Thyroid gland (tissue), 4 donors: ENCODE measurements around the gene SLC2A4. TPM values are rescaled to one million over a fixed set of nuclear protein-coding genes. Genes with fewer than 3 reads are reported as not detected.

Experiments
- DNase-seq, 2 donors: peaks; one replicate each; pipeline ENCODE4 v3.0.0-alpha.2; 2019
- H3K27ac ChIP-seq, 3 donors: fragments of 200-600 bp; sonication (generic); 1 replicate in 2 of 3; 2 replicates in 1 of 3; pipeline ENCODE4 v1.5.1; 2016 to 2019; ENCODE audit warnings: mild to moderate bottlenecking in 1 of 3, moderate library complexity in 1 of 3
- H3K27me3 ChIP-seq: fragments of 200-600 bp; sonication (generic); one replicate; pipeline ENCODE4 v1.5.1; 2019
- H3K36me3 ChIP-seq, 2 donors: fragments of 200-600 bp; sonication (generic); one replicate each; pipeline ENCODE4 v1.5.1; 2016 to 2019
- H3K4me1 ChIP-seq, 2 donors: fragments of 200-600 bp; sonication (generic); one replicate each; pipeline ENCODE4 v1.5.1; 2017 to 2019
- H3K4me3 ChIP-seq, 3 donors: fragments of 200-600 bp; sonication (generic); replicated peaks in 1 of 3; 1 replicate in 2 of 3; 2 replicates in 1 of 3; pipeline ENCODE4 v1.5.1; 2016; ENCODE audit warnings: mild to moderate bottlenecking in 1 of 3
- H3K9me3 ChIP-seq: fragments of 200-600 bp; sonication (generic); one replicate; pipeline ENCODE4 v1.5.1; 2017
- POLR2A ChIP-seq, 2 donors: fragments of 450-650 bp; IDR thresholded peaks; one replicate each; pipeline ENCODE4 v1.6.1; 2017; ENCODE audit warnings: antibody characterized with exemption in 2 of 2, mild to moderate bottlenecking in 2 of 2, moderate library complexity in 1 of 2
- WGBS, 2 donors: methylation state at CpG; one replicate each; pipeline ENCODE4 v1.1.5; 2017; 5-methylcytosine and 5-hydroxymethylcytosine counted together
- intact Hi-C: fragments of 100-400 bp; cut with DNase I; formaldehyde crosslinking; loops from one replicate; pipeline ENCODE4 v1.15.1; 2023
- total RNA-seq, 4 donors: library from RNA; depleted of rRNA; stranded (reverse); fragments of >200 nt; gene quantifications; one replicate each; pipeline ENCODE4 v1.2.3, GENCODE V29; 2016
- TF ChIP-seq, protein P1 (sequence below), 6 experiments: fragments of 200-600 bp in 3 of 6; fragments of 450-650 bp in 3 of 6; sonication (generic) in 3 of 6; IDR thresholded peaks; one replicate each; pipeline ENCODE4 v1.5.1; 2016 to 2019; ENCODE audit warnings: antibody characterized with exemption in 6 of 6, mild to moderate bottlenecking in 2 of 6, inconsistent platforms in 1 of 6, moderate library complexity in 1 of 6

The SLC2A4 gene
- total RNA-seq, 4 donors from 2014 or later, result 2.5 to 14.6 (median 3.9) TPM

DNA sequence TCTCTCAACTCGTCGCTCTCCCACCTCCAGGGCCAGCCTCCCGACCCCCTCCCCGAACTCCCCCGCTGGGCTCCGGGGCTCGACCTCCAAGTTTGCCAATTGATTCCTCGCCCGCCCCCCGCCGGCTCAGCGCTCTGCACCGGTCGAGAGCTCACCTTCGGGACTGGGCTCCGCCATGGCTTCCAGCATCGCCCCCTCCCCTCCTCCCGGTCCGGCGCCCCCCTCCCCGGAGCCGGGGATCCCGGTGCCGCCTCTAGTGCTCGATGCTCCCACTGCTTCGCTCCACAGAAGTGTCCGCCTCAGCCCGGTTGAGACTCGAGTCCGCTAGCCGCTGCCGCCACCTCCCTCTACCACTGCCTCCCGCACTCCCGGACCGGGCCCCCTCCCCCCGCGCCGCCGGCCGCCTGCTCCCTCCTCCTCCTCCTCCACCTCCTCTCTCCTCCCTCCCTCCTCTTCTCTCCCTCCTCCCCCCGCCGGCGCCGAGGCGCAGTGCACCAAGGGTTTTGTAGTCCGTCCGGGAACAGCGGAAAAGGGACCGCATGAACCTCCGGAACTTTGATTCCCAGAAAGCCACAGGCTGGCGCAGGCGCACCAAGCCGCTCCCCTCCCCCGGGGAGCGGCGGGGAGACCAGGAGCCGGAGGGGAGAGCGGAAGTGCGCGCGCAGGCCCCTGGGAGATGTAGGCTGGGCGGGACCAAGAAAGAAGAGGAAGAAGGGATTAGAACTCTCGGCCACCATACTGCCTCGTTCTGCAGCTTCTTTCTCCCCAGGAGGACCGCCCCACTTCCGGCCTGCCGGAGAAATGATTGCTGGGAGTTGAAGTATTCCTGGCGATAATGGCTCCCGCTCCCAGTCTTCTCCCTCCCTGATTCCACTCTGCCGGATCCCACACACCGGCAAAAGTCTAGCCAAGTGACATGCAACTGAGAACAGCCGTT is 42.2 kb upstream of the SLC2A4 start, which contains the start of gene PHF23:
PHF23 (minus strand) TSS at position 367 of the 937 bp plus-strand sequence; CDS start at position 189, 178 bp downstream.
- Histone ChIP-seq H3K4me1 (peaks cover 20 to 39% of the 10 kb centered on the region in 2 donors), H3K4me3 (peak within 1 kb of the TSS; percentile 92 to 100 (median 99)), H3K27ac (peak within 1 kb of the TSS; percentile 73 to 96 (median 74)), H3K36me3 (peaks cover 7 to 19% of the 10 kb centered on the region in 2 donors), H3K27me3 (no peaks in the 10 kb centered on the region), H3K9me3 (no peaks in the 10 kb centered on the region)
- intact Hi-C loops, result no loop called here
- peak; percentile 34 to 76 for TF ChIP-seq POLR2A (IDR thresholded peaks at IDR 0.05)
- TF ChIP-seq, protein P1, sequence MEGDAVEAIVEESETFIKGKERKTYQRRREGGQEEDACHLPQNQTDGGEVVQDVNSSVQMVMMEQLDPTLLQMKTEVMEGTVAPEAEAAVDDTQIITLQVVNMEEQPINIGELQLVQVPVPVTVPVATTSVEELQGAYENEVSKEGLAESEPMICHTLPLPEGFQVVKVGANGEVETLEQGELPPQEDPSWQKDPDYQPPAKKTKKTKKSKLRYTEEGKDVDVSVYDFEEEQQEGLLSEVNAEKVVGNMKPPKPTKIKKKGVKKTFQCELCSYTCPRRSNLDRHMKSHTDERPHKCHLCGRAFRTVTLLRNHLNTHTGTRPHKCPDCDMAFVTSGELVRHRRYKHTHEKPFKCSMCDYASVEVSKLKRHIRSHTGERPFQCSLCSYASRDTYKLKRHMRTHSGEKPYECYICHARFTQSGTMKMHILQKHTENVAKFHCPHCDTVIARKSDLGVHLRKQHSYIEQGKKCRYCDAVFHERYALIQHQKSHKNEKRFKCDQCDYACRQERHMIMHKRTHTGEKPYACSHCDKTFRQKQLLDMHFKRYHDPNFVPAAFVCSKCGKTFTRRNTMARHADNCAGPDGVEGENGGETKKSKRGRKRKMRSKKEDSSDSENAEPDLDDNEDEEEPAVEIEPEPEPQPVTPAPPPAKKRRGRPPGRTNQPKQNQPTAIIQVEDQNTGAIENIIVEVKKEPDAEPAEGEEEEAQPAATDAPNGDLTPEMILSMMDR (IDR thresholded peaks at IDR 0.05), result peak in 2 of 6 experiments; percentile 8 to 26
- 0% methylated on average over 54 to 59 of the region's 72 CpGs for WGBS, 2 donors
- DNase-seq, result peak; percentile 99 to 100

- H3K27ac ChIP-seq, result peak overlapping the region in 2 of 3 donors; percentile 16 to 95
- intact Hi-C loops, result no loop called here
- H3K36me3 ChIP-seq, result peaks cover 13 to 25% of the 10 kb centered on the region in 2 donors
- H3K4me3 ChIP-seq, result no peak overlapping the region
- no peaks in the 10 kb centered on the region for H3K27me3 ChIP-seq
- peaks cover 17 to 30% of the 10 kb centered on the region in 2 donors for H3K4me1 ChIP-seq
- DNase-seq, result no peak
- no peaks in the 10 kb centered on the region for H3K9me3 ChIP-seq
- TF ChIP-seq, protein P1 (IDR thresholded peaks at IDR 0.05), result no peak
- TF ChIP-seq POLR2A (IDR thresholded peaks at IDR 0.05), result no peak
- 77 to 80% methylated on average over 4 of the region's 4 CpGs for WGBS, 2 donors
Measured at GRCh38 chr17:7240375-7240774, 41.1 kb upstream of the SLC2A4 start.

GRCh38 chr17:7241090-7241733 is 40.3 kb upstream of the SLC2A4 start:
- TF ChIP-seq POLR2A (IDR thresholded peaks at IDR 0.05), result no peak
- TF ChIP-seq, protein P1 (IDR thresholded peaks at IDR 0.05), result no peak
- Histone ChIP-seq H3K27me3 (no peaks in the 10 kb centered on the region), H3K4me3 (peak overlapping the region; percentile 28 to 86 (median 78)), H3K4me1 (peaks cover 17 to 30% of the 10 kb centered on the region in 2 donors), H3K36me3 (peaks cover 16 to 20% of the 10 kb centered on the region in 2 donors), H3K27ac (peak overlapping the region; percentile 85 to 99 (median 95)), H3K9me3 (no peaks in the 10 kb centered on the region)
- WGBS, 2 donors, result 27 to 35% methylated on average over 9 of the region's 9 CpGs
- no peak for DNase-seq
- intact Hi-C loops, result no loop called here

DNA sequence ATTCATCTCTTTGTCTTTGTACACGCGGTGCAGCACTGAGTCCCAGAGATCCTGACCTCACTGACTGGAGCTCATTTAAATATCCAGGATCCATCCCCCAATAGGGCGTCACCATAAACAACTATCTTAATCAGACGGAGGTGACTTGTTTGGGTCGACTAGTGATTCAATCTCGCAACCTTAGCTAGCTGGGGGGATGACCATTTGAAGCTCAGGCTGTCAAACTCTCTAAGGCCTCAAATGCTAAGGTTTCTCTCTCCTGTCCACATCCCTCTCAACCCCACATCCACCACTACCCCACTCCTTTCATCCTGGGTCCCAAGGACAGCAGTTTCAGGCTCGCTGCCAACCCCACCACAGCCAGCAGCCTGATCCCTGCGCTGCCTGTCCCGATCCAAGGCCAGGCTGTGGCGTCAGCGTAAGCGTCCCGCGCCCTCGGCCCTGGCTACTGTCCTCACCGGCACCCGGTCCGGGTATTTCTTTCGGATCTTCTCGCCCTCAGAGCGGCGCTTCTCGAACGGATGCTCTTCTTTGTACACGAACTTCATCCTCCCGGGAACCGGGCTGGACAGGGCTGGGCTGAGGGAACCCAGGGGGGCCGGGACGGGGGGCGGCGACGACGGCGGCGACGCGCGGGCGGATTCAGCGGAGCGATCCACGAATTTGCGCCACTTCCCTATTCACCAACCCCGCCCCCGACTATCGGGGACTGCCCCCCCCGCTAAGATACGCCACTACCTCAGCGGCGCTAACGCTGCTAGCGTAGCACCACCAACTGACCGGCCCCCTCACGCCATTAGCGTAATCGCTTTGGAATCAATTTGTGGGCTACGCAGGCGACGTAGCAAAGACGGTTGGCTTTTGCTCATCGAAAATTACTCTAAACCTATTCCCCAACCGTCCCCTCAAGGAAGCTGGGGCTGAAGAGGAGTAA is 39.5 kb upstream of the SLC2A4 start, which contains the start of gene GABARAP:
GABARAP (minus strand) TSS at position 667 of the 934 bp plus-strand sequence; CDS start at position 548, 119 bp downstream.
- WGBS, 2 donors, result 0% methylated on average over 33 to 58 of the region's 62 CpGs
- Histone ChIP-seq H3K36me3 (peaks cover 19 to 21% of the 10 kb centered on the region in 2 donors), H3K9me3 (no peaks in the 10 kb centered on the region), H3K27ac (peak within 1 kb of the TSS; percentile 85 to 99 (median 95)), H3K27me3 (no peaks in the 10 kb centered on the region), H3K4me3 (peak within 1 kb of the TSS; percentile 28 to 86 (median 78)), H3K4me1 (peaks cover 17 to 30% of the 10 kb centered on the region in 2 donors)
- peak; percentile 92 to 94 for DNase-seq
- TF ChIP-seq, protein P1 (IDR thresholded peaks at IDR 0.05), result no peak
- TF ChIP-seq POLR2A (IDR thresholded peaks at IDR 0.05), result peak in 1 of 2 donors; percentile 74
- intact Hi-C loops, result no loop called here
